ENCODE results near the gene GNA12. TPM values are rescaled to one million over a fixed set of nuclear protein-coding genes. Genes with fewer than 3 reads are reported as not detected.

The GNA12 gene
- total and polyA plus RNA-seq, 10 donors: 12.3 to 64.2 (median 32.4) TPM

DNA sequence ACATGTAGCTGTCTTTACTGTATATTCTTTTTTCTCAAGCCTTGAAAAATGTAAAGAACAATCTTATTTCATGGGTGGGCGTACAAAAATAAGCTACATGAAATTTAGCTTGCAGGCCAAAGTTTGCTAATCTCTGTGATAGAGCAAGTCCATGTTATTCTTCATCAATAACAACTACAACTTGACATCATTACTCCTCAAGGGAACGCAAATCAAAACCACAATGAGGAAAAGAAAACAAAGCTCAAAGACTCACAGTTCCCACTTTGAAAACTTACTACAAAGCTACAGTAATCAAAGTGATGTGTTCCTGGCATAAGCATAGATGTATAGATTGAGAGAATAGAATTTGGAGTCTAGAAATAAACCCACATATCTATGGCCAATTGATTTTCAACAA lies 62.5 kb downstream of the GNA12 start:
- DNase-seq: no peak
- no peak overlapping the region for H3K4me3 ChIP-seq
- intact Hi-C loops (cut with DNase I; ENCODE audit: low total_unique reads): no loop called here
- no peaks in the 10 kb centered on the region for H3K27me3 ChIP-seq (replicated peaks in 1 of 7)
- peaks cover 0 to 14% (median 5%) of the 10 kb centered on the region in 6 donors for H3K4me1 ChIP-seq
- 76 to 83% (median 81%) methylated on average over 2 of the region's 2 CpGs for WGBS, 5 donors
- peaks cover 0 to 33% (median 4%) of the 10 kb centered on the region in 6 donors for H3K36me3 ChIP-seq
- no peak overlapping the region for H3K27ac ChIP-seq
- TF ChIP-seq, protein P1, sequence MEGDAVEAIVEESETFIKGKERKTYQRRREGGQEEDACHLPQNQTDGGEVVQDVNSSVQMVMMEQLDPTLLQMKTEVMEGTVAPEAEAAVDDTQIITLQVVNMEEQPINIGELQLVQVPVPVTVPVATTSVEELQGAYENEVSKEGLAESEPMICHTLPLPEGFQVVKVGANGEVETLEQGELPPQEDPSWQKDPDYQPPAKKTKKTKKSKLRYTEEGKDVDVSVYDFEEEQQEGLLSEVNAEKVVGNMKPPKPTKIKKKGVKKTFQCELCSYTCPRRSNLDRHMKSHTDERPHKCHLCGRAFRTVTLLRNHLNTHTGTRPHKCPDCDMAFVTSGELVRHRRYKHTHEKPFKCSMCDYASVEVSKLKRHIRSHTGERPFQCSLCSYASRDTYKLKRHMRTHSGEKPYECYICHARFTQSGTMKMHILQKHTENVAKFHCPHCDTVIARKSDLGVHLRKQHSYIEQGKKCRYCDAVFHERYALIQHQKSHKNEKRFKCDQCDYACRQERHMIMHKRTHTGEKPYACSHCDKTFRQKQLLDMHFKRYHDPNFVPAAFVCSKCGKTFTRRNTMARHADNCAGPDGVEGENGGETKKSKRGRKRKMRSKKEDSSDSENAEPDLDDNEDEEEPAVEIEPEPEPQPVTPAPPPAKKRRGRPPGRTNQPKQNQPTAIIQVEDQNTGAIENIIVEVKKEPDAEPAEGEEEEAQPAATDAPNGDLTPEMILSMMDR (IDR thresholded peaks at IDR 0.05 in 8 of 11, conservative IDR thresholded peaks at IDR 0.05 in 3 of 11): no peak
- no peak for TF ChIP-seq POLR2A (IDR thresholded peaks at IDR 0.05)
- TF ChIP-seq POLR2AphosphoS5 (IDR thresholded peaks at IDR 0.05): no peak
- no peaks in the 10 kb centered on the region for H3K9me3 ChIP-seq

DNA sequence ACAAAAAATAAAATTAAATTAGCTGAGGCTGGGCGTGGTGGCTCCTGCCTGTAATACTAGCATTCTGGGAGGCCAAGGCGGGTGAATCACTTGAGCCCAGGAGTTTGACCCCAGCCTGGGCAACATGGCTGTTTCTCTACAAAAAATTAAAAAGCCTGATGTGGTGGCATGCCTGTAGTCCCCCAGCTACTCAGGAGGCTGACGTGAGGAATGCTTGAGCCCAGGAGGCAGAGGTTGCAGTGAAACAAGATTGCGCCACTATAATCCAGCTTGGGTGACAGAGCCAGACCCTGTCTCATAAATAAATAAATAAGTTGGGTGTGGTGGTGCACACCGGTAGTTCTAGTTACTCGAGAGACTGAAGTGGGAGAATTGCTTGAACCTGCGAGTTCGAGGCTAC lies 65.1 kb downstream of the GNA12 start:
- 77 to 93% (median 79%) methylated on average over 7 to 8 of the region's 8 CpGs for WGBS, 5 donors
- no peak for DNase-seq
- peaks cover 0 to 9% (median 0%) of the 10 kb centered on the region in 6 donors for H3K4me1 ChIP-seq
- H3K27me3 ChIP-seq (replicated peaks in 1 of 7): no peaks in the 10 kb centered on the region
- H3K27ac ChIP-seq: no peak overlapping the region
- intact Hi-C loops (cut with DNase I; ENCODE audit: low total_unique reads): no loop called here
- TF ChIP-seq POLR2AphosphoS5 (IDR thresholded peaks at IDR 0.05): no peak
- TF ChIP-seq POLR2A (IDR thresholded peaks at IDR 0.05): no peak
- H3K9me3 ChIP-seq: no peaks in the 10 kb centered on the region
- H3K4me3 ChIP-seq: no peak overlapping the region
- H3K36me3 ChIP-seq: peaks cover 0 to 43% (median 0%) of the 10 kb centered on the region in 6 donors

DNA sequence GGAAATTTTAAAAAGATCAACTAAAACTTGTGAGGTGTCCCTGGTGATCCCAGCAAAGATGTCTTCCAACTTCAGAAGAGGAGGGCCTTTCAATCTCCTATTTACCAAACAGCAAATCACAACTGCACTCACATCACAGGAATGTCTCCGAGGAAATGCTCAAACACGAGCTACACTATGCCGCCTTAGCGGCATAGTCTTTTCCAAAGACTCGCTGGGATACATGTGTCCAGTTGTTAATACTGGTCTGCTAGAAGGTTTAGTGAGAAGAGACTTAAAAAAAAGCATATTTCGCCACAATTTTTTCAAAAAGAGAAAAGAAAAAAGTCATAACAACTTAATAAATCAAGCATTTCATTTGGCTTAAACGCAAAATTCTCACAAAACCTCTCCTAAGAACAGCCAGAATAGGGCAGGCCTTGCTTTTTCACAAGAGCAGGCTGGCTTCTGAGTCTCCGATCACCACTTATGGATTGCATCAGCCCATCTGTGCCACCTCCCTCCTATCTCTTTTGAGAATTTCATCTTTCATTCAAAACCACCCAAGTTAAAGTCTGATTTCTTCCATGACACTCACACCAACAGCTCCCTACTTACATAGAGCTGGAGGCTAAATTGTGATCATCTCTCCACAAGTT lies 66.1 kb downstream of the GNA12 start:
- no peak for DNase-seq
- 91 to 96% (median 95%) methylated on average over 8 of the region's 8 CpGs for WGBS, 5 donors
- H3K27ac ChIP-seq: no peak overlapping the region

DNA sequence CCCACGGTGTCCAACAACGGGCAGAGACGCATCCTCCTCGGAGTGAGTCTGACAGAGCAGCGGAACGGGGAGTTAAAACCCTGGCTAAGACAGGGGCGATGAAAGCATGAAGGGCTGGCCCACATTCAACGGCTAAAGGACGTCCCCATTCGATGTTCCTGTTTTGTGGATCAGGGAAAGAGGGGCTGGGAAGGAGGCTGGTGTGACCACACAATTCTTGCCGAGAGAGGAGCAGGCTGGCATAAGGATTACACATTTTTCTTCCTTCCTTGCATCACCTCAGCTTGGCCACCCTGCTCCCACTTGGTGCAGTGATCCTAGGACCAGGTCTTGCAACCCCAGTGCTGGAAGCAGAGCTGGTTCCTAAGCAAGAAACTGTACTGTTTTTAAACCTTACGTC lies 67.7 kb downstream of the GNA12 start:
- H3K9me3 ChIP-seq: no peaks in the 10 kb centered on the region
- H3K4me3 ChIP-seq: no peak overlapping the region
- H3K27ac ChIP-seq: no peak overlapping the region
- TF ChIP-seq POLR2A (IDR thresholded peaks at IDR 0.05) (no peak), POLR2AphosphoS5 (IDR thresholded peaks at IDR 0.05) (no peak)
- TF ChIP-seq, protein P1 (IDR thresholded peaks at IDR 0.05 in 8 of 11, conservative IDR thresholded peaks at IDR 0.05 in 3 of 11): no peak
- H3K27me3 ChIP-seq (replicated peaks in 1 of 7): no peaks in the 10 kb centered on the region
- peaks cover 0 to 59% (median 0%) of the 10 kb centered on the region in 6 donors for H3K36me3 ChIP-seq
- peaks cover 0 to 24% (median 8%) of the 10 kb centered on the region in 6 donors for H3K4me1 ChIP-seq
- no peak for DNase-seq
- intact Hi-C loops (cut with DNase I; ENCODE audit: low total_unique reads): no loop called here
- WGBS, 5 donors: 85 to 92% (median 89%) methylated on average over 12 of the region's 12 CpGs

More for the DNA sequence above, 66.1 kb downstream of the GNA12 start:
- no peak overlapping the region for H3K4me3 ChIP-seq
- intact Hi-C loops (cut with DNase I; ENCODE audit: low total_unique reads): no loop called here
- peaks cover 0 to 51% (median 0%) of the 10 kb centered on the region in 6 donors for H3K36me3 ChIP-seq
- no peaks in the 10 kb centered on the region for H3K9me3 ChIP-seq
- TF ChIP-seq POLR2AphosphoS5 (IDR thresholded peaks at IDR 0.05) (no peak), POLR2A (IDR thresholded peaks at IDR 0.05) (no peak)
- H3K4me1 ChIP-seq: peaks cover 0 to 18% (median 5%) of the 10 kb centered on the region in 6 donors
- no peaks in the 10 kb centered on the region for H3K27me3 ChIP-seq (replicated peaks in 1 of 7)

DNA sequence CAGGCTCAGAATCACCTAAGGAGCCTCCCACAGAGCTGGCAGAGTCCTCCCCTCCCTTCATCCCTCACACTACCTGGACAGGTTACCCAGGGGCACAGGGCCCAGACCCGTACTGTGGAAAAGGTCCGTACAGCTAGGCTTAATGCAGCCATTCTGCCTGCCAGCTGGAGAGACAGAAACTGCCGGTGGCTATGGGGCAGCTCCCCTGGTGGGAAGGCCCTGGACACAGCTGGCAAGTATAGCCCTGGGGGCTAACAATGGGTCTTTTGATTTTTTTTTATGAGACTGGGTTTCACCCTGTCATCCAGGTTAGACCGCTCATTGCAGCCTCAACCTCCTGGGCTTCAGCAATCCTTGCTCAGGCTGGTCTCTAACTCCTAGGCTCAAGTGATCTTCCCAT lies 68.3 kb downstream of the GNA12 start:
- H3K27me3 ChIP-seq (replicated peaks in 1 of 7): no peaks in the 10 kb centered on the region
- TF ChIP-seq POLR2A (IDR thresholded peaks at IDR 0.05) (no peak), POLR2AphosphoS5 (IDR thresholded peaks at IDR 0.05) (no peak)
- TF ChIP-seq, protein P1 (IDR thresholded peaks at IDR 0.05 in 8 of 11, conservative IDR thresholded peaks at IDR 0.05 in 3 of 11): no peak
- H3K36me3 ChIP-seq: peaks cover 0 to 60% (median 0%) of the 10 kb centered on the region in 6 donors
- no peak for DNase-seq
- no peak overlapping the region for H3K4me3 ChIP-seq
- WGBS, 5 donors: 93 to 99% (median 96%) methylated on average over 4 of the region's 4 CpGs
- peaks cover 0 to 24% (median 8%) of the 10 kb centered on the region in 6 donors for H3K4me1 ChIP-seq
- H3K9me3 ChIP-seq: no peaks in the 10 kb centered on the region
- intact Hi-C loops (cut with DNase I; ENCODE audit: low total_unique reads): no loop called here
- no peak overlapping the region for H3K27ac ChIP-seq

Measured in spleen (tissue), 11 donors.